HCT116 (cell line): ENCODE data around the gene NUP188.

Experiments
- CEBPB ChIP-seq: IDR thresholded peaks from 2 replicates; pipeline ENCODE4 v1.6.1; 2012; ENCODE audit warnings: low read depth
- ELF1 ChIP-seq: IDR thresholded peaks from 2 replicates; pipeline ENCODE4 v1.6.1; 2012; ENCODE audit warnings: low read depth, borderline replicate concordance
- EZH2 ChIP-seq: fragments of 200-600 bp; sonication (generic); IDR thresholded peaks from 2 replicates; pipeline ENCODE4 v1.6.1; 2017; ENCODE audit warnings: antibody characterized with exemption, mixed run types
- POLR2A ChIP-seq: IDR thresholded peaks from 2 replicates; pipeline ENCODE4 v1.7.0; 2011; ENCODE audit warnings: borderline replicate concordance; ENCODE audit not compliant: insufficient read depth, insufficient read length; ENCODE audit errors: extremely low read depth
- POLR2AphosphoS5 ChIP-seq: IDR thresholded peaks from 2 replicates; pipeline ENCODE4 v1.6.1; 2011; ENCODE audit warnings: mild to moderate bottlenecking, low read depth, low read length, moderate library complexity
- RAD21 ChIP-seq: IDR thresholded peaks from 2 replicates; pipeline ENCODE4 v1.6.1; 2012; ENCODE audit warnings: low read depth, mild to moderate bottlenecking
- SIN3A ChIP-seq: IDR thresholded peaks from 2 replicates; pipeline ENCODE4 v1.6.1; 2012; ENCODE audit warnings: low read depth
- TF ChIP-seq, protein P1 (sequence below): IDR thresholded peaks from 2 replicates; pipeline ENCODE4 v1.6.1; 2012
- TF ChIP-seq, protein P2 (sequence below), 3 experiments: fragments of 200-600 bp in 1 of 3; sonication (generic) in 1 of 3; IDR thresholded peaks in 2 of 3; conservative IDR thresholded peaks in 1 of 3; 2 replicates each; pipeline ENCODE4 v1.5.1; 2012 to 2017; ENCODE audit warnings: low read depth in 2 of 3, low read length in 2 of 3, antibody characterized with exemption in 1 of 3, borderline replicate concordance in 1 of 3, control low read depth in 1 of 3, mild to moderate bottlenecking in 1 of 3, mixed read lengths in 1 of 3, mixed run types in 1 of 3, moderate library complexity in 1 of 3; ENCODE audit not compliant: insufficient read depth in 1 of 3

DNA sequence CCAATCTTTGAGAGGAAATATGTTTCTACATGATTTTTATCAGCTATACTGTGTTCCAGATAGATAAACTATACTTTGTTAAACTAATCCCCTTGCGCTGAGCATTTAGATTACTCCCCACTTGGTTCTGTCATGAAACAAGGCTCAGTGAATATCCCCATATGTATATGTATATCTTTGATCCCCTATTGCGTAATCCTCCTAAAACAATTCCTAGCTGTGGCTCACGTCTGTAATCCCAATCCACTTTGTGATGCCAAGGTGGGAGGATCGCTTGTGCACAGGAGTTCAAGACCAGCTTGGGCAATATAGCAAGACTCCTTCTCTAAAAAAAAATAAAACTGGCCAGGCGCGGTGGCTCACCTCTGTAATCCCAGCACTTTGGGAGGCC lies 24.0 kb upstream of the NUP188 start:
- TF ChIP-seq ELF1: no peak
- TF ChIP-seq, protein P1, sequence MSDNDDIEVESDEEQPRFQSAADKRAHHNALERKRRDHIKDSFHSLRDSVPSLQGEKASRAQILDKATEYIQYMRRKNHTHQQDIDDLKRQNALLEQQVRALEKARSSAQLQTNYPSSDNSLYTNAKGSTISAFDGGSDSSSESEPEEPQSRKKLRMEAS: no peak
- TF ChIP-seq, protein P2, sequence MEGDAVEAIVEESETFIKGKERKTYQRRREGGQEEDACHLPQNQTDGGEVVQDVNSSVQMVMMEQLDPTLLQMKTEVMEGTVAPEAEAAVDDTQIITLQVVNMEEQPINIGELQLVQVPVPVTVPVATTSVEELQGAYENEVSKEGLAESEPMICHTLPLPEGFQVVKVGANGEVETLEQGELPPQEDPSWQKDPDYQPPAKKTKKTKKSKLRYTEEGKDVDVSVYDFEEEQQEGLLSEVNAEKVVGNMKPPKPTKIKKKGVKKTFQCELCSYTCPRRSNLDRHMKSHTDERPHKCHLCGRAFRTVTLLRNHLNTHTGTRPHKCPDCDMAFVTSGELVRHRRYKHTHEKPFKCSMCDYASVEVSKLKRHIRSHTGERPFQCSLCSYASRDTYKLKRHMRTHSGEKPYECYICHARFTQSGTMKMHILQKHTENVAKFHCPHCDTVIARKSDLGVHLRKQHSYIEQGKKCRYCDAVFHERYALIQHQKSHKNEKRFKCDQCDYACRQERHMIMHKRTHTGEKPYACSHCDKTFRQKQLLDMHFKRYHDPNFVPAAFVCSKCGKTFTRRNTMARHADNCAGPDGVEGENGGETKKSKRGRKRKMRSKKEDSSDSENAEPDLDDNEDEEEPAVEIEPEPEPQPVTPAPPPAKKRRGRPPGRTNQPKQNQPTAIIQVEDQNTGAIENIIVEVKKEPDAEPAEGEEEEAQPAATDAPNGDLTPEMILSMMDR (IDR thresholded peaks at IDR 0.05 in 2 of 3, conservative IDR thresholded peaks at IDR 0.05 in 1 of 3; ENCODE audit: borderline replicate concordance in 1 of 3, insufficient read depth in 1 of 3, low read depth in 2 of 3, low read length in 2 of 3): no peak
- TF ChIP-seq POLR2A: no peak
- TF ChIP-seq EZH2: no peak
- TF ChIP-seq SIN3A: no peak
- TF ChIP-seq POLR2AphosphoS5: no peak
- TF ChIP-seq CEBPB: no peak; the same call in 1 of the 2 replicates
- no peak for TF ChIP-seq RAD21
